ENCODE data around the gene GVQW3.

- TF ChIP-seq XBP1 (CRISPR knock-in tag; IDR thresholded peaks at IDR 0.05): no peak
- TF ChIP-seq EZH2 (conservative IDR thresholded peaks at IDR 0.05; ENCODE audit: low read depth, low read length): no peak
- TF ChIP-seq ZBTB8A (CRISPR knock-in tag; IDR thresholded peaks at IDR 0.05; ENCODE audit: borderline replicate concordance, low read depth): no peak
- no peak for TF ChIP-seq FOXM1 (CRISPR knock-in tag; IDR thresholded peaks at IDR 0.05)
- TF ChIP-seq, protein P1, sequence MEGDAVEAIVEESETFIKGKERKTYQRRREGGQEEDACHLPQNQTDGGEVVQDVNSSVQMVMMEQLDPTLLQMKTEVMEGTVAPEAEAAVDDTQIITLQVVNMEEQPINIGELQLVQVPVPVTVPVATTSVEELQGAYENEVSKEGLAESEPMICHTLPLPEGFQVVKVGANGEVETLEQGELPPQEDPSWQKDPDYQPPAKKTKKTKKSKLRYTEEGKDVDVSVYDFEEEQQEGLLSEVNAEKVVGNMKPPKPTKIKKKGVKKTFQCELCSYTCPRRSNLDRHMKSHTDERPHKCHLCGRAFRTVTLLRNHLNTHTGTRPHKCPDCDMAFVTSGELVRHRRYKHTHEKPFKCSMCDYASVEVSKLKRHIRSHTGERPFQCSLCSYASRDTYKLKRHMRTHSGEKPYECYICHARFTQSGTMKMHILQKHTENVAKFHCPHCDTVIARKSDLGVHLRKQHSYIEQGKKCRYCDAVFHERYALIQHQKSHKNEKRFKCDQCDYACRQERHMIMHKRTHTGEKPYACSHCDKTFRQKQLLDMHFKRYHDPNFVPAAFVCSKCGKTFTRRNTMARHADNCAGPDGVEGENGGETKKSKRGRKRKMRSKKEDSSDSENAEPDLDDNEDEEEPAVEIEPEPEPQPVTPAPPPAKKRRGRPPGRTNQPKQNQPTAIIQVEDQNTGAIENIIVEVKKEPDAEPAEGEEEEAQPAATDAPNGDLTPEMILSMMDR (CRISPR knock-in tag; IDR thresholded peaks at IDR 0.05): 0 out of 2 replicates have a peak, but pooled peaks have one; percentile 5
Measured at GRCh38 chr11:76415073-76415472, 34.0 kb downstream of the GVQW3 start.
